GM12872 (cell line): ENCODE results near the gene ELL.

Source experiments
- TF ChIP-seq, protein P1 (sequence below): IDR thresholded peaks from 3 replicates; pipeline ENCODE4 v1.5.1; 2011; ENCODE audit warnings: low read depth, mild to moderate bottlenecking, low read length, moderate library complexity; ENCODE audit not compliant: insufficient read depth

The ELL gene

GRCh38 chr19:18434411-18435175 lies 87.3 kb downstream of the ELL start:
- TF ChIP-seq, protein P1, sequence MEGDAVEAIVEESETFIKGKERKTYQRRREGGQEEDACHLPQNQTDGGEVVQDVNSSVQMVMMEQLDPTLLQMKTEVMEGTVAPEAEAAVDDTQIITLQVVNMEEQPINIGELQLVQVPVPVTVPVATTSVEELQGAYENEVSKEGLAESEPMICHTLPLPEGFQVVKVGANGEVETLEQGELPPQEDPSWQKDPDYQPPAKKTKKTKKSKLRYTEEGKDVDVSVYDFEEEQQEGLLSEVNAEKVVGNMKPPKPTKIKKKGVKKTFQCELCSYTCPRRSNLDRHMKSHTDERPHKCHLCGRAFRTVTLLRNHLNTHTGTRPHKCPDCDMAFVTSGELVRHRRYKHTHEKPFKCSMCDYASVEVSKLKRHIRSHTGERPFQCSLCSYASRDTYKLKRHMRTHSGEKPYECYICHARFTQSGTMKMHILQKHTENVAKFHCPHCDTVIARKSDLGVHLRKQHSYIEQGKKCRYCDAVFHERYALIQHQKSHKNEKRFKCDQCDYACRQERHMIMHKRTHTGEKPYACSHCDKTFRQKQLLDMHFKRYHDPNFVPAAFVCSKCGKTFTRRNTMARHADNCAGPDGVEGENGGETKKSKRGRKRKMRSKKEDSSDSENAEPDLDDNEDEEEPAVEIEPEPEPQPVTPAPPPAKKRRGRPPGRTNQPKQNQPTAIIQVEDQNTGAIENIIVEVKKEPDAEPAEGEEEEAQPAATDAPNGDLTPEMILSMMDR = no peak

GRCh38 chr19:18433735-18434398 lies 88.0 kb downstream of the ELL start:
- TF ChIP-seq, protein P1 = no peak

GRCh38 chr19:18433015-18433691 lies 88.7 kb downstream of the ELL start:
- TF ChIP-seq, protein P1 = no peak

DNA sequence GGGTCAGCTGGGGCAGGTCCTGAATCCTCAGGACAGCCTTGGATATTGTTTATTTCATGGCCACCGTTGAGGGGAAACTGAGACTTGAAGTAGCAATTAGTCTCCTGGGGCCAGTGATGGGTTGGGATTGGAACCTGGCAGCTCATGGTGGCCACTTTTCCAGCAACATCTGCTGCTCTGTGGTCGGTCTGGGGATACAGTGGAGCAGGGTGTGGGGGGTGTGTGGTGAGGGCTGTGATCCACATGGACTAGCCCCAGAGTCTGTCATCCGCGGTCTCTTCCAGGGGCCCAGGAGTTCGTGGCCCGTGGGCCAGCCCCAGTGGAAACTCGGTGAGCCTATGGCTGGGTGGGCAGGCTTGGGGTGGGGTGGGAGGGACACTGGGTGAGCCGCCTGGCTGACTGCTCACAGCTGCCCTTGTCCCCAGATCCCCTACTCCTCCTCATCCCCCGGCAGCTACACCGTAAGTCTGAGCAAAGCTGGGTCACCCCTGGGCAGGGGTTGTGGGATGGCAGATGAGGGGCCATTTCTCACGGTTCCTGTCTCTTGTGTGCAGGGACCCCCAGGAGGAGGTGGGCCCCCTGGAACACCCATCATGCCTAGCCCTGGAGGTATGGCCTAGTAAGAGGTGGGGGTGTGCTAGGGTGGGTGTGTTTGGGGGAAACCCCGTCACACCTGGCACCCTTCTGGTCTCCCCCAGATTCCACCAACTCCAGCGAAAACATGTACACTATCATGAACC lies 89.4 kb downstream of the ELL start:
- TF ChIP-seq, protein P1 = no peak

DNA sequence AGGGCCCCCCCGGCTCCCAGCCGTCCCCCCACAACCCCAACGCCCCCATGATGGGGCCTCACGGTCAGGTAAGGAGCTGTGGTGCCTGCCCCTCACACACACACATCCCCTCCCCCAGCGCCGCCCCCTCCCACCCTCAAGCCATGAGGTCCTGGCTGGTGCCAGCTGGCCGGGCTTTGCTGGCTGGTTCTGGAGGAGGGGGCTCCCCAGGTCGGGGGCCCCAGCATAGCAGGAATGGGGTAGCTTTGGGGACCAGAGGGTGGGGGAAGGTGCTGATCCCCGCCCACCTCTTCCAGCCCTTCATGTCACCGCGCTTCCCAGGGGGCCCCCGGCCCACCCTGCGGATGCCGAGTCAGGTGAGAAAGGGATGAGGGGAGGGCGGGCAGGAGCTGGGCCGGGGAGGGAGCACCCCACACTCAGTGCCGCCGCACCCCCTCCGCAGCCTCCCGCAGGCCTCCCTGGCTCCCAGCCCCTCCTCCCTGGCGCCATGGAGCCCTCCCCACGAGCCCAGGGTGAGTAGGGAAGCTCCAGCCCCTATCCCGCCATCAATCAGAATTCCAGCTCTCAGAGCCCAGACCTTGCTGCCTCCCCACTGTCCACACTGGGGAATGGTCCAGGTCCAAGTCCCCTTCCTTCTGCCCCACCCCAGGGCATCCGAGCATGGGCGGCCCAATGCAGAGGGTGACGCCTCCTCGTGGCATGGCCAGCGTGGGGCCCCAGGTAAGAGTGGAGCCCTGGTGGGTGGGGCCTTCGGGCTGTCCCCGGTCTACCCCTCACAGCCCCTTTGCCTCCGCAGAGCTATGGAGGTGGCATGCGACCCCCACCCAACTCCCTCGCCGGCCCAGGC lies 90.3 kb downstream of the ELL start:
- TF ChIP-seq, protein P1 = no peak

GRCh38 chr19:18430417-18431144 lies 91.3 kb downstream of the ELL start:
- TF ChIP-seq, protein P1 = no peak
